OCI-LY7 (cell line): ENCODE measurements around the gene LATS2.

Source experiments
- EZH2phosphoT487 ChIP-seq: fragments of 200-600 bp; sonication (generic); IDR thresholded peaks from 2 replicates; pipeline ENCODE4 v1.6.1; 2018; ENCODE audit warnings: low read depth, borderline replicate concordance, mild to moderate bottlenecking, mixed run types, antibody characterized with exemption, low read length, moderate library complexity, mixed read lengths
- TF ChIP-seq, protein P1 (sequence below): fragments of 200-600 bp; sonication (generic); conservative IDR thresholded peaks from 2 replicates; pipeline ENCODE4 v1.5.1; 2014; ENCODE audit warnings: mild to moderate bottlenecking, antibody characterized with exemption, low read length, moderate library complexity, mixed read lengths

DNA sequence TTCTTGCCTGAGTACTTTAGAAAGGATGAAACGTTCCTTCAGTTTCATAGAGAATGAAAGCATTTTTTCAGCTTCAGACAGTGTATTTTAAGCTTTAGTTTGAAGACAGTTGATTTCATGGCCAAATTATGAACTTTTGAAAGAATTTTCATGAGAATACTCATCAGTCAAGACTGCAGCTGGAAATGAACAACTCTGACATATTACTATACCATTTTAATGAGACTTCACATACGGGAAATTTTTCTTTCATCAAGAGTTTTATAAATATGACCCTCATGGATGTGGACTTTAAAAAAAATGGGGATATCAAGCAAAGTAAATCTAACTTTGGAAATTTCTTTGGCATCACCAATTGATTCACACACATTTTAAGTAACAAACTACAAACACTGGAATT is 6.4 kb downstream of the LATS2 start:
- TF ChIP-seq, protein P1, sequence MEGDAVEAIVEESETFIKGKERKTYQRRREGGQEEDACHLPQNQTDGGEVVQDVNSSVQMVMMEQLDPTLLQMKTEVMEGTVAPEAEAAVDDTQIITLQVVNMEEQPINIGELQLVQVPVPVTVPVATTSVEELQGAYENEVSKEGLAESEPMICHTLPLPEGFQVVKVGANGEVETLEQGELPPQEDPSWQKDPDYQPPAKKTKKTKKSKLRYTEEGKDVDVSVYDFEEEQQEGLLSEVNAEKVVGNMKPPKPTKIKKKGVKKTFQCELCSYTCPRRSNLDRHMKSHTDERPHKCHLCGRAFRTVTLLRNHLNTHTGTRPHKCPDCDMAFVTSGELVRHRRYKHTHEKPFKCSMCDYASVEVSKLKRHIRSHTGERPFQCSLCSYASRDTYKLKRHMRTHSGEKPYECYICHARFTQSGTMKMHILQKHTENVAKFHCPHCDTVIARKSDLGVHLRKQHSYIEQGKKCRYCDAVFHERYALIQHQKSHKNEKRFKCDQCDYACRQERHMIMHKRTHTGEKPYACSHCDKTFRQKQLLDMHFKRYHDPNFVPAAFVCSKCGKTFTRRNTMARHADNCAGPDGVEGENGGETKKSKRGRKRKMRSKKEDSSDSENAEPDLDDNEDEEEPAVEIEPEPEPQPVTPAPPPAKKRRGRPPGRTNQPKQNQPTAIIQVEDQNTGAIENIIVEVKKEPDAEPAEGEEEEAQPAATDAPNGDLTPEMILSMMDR = no peak
- TF ChIP-seq EZH2phosphoT487 = no peak
